Stimulated activated CD4-positive, alpha-beta T cell treated with anti-CD3 and anti-CD28 coated beads, Interleukin-1b, Interleukin-23, amount 100 ng/mL, for 4 hours (primary cell): ENCODE measurements around the gene SF3A2.
"Not testable (repeated sequence)": the region's sequence is repeated elsewhere in the genome, so short reads cannot be mapped to it uniquely, and the experiment has no call there.

ENCODE experiments used
- DNase-seq, 2 donors: peaks; one replicate each; pipeline ENCODE4 v3.0.0-alpha.2; 2020; ENCODE audit warnings: low read depth in 2 of 2

The SF3A2 gene

GRCh38 chr19:2274931-2275535 lies 38.4 kb downstream of the SF3A2 start:
- DNase-seq, result no peak

DNA sequence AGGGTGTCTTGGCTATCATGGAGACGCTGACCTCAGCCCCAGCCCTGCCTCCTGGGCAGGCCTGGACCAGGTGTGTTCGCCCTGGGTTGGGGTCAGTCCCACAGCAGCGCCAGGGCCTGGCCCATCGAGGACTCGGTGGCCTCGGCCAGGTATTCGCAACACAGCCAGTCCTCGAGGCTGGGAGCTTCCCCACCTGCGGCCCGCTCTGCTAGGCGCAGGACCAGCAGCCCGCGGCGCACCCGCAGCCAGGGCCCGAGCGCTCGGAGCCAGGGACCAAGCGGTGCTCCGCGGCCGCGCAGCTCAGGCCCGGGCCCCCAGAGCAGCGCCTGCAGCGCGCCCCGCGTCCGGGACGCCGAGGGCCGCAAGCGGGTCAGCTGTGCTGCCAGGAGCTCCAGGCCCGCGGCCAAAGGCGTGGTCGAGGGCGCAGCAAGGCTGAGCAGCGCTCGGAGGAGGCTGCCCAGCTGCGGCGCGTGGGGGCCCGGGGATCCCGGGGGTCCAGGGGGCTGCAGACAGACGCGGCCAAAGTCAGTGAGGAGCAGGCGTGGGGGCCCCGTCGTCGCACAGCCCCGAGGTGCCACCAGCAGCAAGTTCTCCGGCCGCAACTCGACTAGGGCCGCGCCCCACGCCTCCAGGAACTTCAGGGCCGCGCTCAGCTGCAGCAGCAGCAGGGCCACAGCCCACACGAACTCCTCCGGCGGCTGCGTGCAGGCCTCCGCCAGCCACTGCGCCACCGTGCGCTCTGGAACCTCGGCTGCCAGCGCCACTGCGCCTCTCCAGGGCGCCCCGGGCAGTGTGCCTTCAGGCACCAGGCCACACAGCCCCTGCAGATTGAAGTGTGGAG lies 39.2 kb downstream of the SF3A2 start:
- DNase-seq, result no peak

DNA sequence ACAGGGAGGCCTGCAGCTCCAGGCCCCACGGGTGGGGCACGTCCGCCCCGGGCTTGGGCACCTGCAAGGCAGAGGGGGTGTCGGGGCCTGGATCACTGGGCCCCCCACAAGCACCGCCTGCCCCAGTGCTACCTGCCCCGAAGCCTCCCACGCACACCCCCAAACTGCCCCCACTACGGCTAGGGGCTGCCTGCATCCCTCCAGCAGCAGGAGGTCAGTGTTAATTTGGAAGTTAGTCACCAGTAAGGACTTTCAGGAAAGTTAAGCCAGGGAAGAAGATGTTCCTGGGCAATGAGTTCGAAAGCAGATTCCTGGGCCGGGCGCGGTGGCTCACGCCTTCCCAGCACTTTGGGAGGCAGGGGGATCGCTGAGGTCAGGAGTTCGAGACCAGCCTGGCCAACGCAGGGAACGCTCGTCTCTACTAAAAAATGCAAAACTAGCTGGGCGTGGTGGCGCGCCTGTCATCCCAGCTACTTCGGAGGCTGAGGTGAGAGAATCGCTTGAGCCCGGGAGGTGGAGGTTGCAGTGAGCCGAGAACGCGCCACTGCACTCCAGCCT lies 39.9 kb downstream of the SF3A2 start:
- no peak for DNase-seq

GRCh38 chr19:2277138-2277537 lies 40.5 kb downstream of the SF3A2 start:
- DNase-seq, result no peak

GRCh38 chr19:2278459-2279158 lies 42.0 kb downstream of the SF3A2 start:
- no peak for DNase-seq

GRCh38 chr19:2280633-2281264 lies 44.1 kb downstream of the SF3A2 start:
- DNase-seq, result no peak

GRCh38 chr19:2281265-2282061 lies 44.8 kb downstream of the SF3A2 start:
- DNase-seq, result not testable (repeated sequence)

DNA sequence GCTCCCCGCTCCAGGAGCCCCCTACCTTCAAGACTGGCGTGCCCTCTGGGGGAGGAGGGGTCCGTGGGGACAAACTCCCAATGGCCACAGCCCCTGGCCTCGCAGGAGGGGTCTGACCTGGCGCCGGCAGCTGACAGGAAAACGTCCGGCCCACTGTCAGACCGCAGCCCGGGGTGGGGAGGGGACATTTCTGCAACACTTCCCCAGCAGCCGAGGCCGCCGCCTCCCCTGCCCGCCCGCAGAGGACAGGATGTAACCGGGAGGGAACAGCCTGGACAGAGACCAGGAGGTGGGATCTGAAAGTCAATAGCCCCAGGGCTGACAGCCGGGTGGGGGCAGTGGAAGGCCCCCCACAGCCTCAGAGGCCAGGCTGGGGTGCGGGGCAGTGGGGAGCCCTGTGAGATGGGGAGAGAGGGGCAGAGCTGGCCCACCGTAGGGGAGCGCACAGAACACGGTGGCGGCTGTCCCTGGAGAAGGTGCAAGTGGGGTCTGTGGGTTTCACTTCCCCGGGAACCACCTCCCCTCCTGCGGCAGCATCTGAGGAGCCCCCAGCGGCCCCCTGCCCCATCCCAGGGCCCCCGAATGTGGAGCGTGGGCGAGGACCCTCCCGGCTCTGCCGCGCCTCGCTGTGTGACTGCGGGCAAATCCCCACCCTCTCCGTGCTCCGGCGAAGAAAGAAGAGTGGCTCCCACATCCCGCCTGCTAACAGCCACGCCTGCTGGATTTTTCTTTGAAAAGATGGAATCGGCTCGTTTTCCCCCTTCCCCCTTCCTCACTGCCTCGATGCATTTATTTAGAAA lies 45.6 kb downstream of the SF3A2 start, which contains the start of gene PEAK3:
TSS of gene PEAK3 (minus strand) at position 114 of the 800 bp plus-strand sequence. CDS start 1,244 bp downstream, outside the sequence.
- DNase-seq, result no peak

DNA sequence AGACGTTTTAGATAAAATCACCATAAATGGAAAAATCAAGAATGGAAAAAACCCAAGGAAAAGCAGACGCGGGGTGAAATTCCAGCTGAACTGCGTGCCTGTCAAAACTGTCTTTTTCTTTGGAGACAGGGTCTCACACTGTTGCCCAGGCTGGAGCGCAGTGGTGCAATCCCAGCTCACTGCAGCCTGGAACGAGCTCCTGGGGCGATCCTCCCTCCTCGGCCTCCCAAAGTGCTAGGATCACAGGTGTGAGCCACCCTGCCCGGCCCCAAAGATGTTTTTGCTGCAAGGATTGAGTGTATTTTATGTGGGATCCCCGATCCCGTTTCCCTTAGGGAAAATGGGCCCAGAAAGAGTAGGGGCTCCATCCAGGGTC lies 46.2 kb downstream of the SF3A2 start:
- no peak for DNase-seq

- DNase-seq, result no peak
These were observed 47.3 kb downstream of the SF3A2 start for GRCh38 chr19:2283835-2284507.

GRCh38 chr19:2286402-2287140 lies 49.9 kb downstream of the SF3A2 start:
- no peak for DNase-seq

DNA sequence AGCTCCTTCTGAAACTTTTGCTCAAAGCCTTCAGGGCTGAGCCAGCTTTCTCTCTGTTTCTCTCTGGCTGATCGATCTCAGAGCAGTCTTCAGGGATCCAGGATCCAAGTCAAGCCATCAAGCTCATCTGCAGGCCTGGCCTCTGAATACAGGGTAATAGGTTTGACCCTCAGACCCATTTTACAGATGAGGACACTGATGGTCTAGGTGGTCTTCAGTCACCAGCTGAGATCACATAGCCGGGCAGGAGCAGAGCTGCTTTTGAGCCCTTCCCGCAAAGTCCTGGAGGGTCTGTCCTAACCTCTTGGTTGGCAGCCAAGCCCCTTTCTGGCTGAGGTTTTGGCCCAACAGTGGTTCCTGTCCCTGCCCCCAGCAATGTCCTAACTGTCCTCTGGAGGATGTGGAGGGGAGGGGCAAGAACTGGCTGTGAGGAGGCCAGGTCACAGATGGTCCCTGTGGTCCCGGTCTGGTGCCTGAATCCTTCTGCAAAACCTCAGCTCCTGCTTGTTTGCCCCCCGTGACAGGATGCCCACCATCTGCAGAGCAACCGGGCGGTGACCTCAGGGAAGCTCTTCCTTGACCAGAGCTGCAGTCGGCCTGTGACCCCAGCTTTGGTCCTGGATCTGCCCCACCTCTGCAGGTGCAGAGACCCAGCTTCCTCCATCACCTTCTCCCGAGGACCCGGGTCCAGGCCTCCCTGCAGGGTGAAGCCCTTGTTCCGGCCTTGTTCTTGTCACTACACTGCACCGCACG lies 51.1 kb downstream of the SF3A2 start:
- DNase-seq, result no peak

- DNase-seq, result no peak
These were observed 51.8 kb downstream of the SF3A2 start for GRCh38 chr19:2288338-2288817.

DNA sequence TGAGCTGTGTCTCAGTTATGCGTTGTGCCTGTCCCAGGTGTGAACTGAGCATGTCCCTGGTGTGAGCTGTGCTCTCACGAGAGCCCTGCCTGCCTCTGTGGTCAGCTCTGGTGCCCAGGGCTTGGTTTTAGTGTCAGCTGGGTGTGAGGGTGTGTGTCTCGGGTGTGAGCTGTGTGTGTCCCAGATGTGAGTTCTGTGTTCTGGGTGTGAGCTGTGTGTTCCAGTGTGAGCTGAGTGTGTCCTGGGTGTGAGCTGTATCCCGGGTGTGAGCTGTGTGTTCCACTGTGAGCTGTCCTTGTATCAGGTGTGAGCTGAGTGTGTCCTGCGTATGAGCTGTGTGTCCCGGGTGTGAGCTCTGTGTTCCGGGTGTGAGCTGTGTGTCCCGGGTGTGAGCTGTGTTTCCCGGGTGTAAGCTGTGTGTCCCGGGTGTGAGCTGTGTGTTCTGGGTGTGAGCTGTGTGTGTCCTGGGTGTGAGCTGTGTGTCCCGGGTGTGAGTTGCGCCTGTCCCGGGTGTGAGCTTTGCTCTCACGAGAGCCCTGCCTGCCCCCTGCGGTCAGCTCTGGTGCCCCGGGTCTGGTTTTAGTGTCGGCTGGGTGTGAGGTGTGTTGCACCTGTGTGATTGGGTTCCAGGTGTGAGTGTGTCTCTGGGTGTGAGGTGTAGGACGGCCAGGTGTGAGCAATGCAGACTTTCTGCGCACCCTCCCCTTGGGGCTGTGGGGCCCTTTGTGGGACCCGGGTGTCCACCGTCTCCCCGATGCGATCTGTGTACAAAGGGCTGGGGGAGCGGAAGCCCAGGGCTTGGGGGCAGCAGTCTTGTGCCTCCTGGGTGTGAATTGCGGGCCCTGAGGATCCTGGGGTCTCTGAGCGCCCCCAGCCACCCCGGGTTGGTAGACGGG lies 52.4 kb downstream of the SF3A2 start:
- DNase-seq, result no peak

- DNase-seq, result peak in 1 of 2 donors; percentile 25
These were observed 53.3 kb downstream of the SF3A2 start for GRCh38 chr19:2289714-2290435.
